IMR-90 (cell line): ENCODE results near the gene CTNNA2.

Source experiments
- CEBPB ChIP-seq: IDR thresholded peaks from 2 replicates; pipeline ENCODE4 v1.6.1; 2012; ENCODE audit warnings: low read depth, low read length, improper control_type of control experiment
- FOS ChIP-seq: fragments of 150-350 bp; IDR thresholded peaks from 2 replicates; pipeline ENCODE4 v1.6.1; 2016; ENCODE audit warnings: low read depth, low read length
- MAFK ChIP-seq: IDR thresholded peaks from 2 replicates; pipeline ENCODE4 v1.6.1; 2012; ENCODE audit warnings: low read depth, low read length, improper control_type of control experiment
- MAZ ChIP-seq: IDR thresholded peaks from 2 replicates; pipeline ENCODE4 v1.6.1; 2012; ENCODE audit warnings: low read depth, mild to moderate bottlenecking, low read length, improper control_type of control experiment, moderate library complexity, borderline replicate concordance
- MXI1 ChIP-seq: IDR thresholded peaks from 2 replicates; pipeline ENCODE4 v1.6.1; 2012; ENCODE audit warnings: low read depth, mild to moderate bottlenecking, low read length, moderate library complexity, borderline replicate concordance
- POLR2A ChIP-seq: IDR thresholded peaks from 2 replicates; pipeline ENCODE4 v1.6.1; 2012; ENCODE audit warnings: mild to moderate bottlenecking, low read depth, low read length
- RAD21 ChIP-seq: IDR thresholded peaks from 2 replicates; pipeline ENCODE4 v1.6.1; 2012; ENCODE audit warnings: low read length, improper control_type of control experiment
- RFX5 ChIP-seq: IDR thresholded peaks from 2 replicates; pipeline ENCODE4 v1.8.0; 2012; ENCODE audit warnings: low read depth, mild to moderate bottlenecking, low read length, moderate library complexity
- SMC3 ChIP-seq: fragments of 150-350 bp; IDR thresholded peaks from 2 replicates; pipeline ENCODE4 v1.6.1; 2016; ENCODE audit warnings: low read depth, mild to moderate bottlenecking, antibody characterized with exemption, low read length, moderate library complexity
- TF ChIP-seq, protein P1 (sequence below): conservative IDR thresholded peaks from 2 replicates; pipeline ENCODE4 v1.5.1; 2012; ENCODE audit warnings: mild to moderate bottlenecking, low read depth, low read length, improper control_type of control experiment
- TF ChIP-seq, protein P2 (sequence below): fragments of 150-350 bp; IDR thresholded peaks from 2 replicates; pipeline ENCODE4 v1.6.1; 2017; ENCODE audit warnings: mild to moderate bottlenecking, antibody characterized with exemption, low read length, low read depth
- TF ChIP-seq, protein P3 (sequence below): fragments of 150-350 bp; IDR thresholded peaks from 2 replicates; pipeline ENCODE4 v1.6.1; 2016; ENCODE audit warnings: low read depth, mild to moderate bottlenecking, low read length, moderate library complexity, borderline replicate concordance

DNA sequence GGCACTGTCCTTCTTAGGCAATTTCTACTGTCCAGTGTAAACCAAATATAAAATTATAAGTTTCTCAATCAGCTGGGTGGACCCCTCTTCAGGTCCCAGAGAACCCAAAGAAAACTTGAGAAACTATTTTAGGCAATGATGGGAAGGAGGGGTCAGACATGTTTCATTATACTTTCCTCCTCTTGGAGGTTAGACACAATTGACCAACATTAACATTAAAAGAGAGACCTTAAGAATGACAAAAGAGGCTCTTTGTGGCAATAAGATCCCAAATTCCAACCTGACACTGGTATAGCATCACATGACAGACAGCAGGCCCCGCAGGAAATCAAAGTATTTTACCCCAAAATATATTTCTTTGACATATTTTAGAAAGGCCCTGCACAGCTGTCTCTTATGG, 718.6 kb downstream of the CTNNA2 start:
- TF ChIP-seq MXI1 (no peak), CEBPB (no peak), POLR2A (no peak), FOS (no peak), SMC3 (no peak), RAD21 (no peak), MAZ (no peak), RFX5 (no peak), MAFK (no peak)
- TF ChIP-seq, protein P1, sequence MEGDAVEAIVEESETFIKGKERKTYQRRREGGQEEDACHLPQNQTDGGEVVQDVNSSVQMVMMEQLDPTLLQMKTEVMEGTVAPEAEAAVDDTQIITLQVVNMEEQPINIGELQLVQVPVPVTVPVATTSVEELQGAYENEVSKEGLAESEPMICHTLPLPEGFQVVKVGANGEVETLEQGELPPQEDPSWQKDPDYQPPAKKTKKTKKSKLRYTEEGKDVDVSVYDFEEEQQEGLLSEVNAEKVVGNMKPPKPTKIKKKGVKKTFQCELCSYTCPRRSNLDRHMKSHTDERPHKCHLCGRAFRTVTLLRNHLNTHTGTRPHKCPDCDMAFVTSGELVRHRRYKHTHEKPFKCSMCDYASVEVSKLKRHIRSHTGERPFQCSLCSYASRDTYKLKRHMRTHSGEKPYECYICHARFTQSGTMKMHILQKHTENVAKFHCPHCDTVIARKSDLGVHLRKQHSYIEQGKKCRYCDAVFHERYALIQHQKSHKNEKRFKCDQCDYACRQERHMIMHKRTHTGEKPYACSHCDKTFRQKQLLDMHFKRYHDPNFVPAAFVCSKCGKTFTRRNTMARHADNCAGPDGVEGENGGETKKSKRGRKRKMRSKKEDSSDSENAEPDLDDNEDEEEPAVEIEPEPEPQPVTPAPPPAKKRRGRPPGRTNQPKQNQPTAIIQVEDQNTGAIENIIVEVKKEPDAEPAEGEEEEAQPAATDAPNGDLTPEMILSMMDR = no peak
- TF ChIP-seq, protein P2, sequence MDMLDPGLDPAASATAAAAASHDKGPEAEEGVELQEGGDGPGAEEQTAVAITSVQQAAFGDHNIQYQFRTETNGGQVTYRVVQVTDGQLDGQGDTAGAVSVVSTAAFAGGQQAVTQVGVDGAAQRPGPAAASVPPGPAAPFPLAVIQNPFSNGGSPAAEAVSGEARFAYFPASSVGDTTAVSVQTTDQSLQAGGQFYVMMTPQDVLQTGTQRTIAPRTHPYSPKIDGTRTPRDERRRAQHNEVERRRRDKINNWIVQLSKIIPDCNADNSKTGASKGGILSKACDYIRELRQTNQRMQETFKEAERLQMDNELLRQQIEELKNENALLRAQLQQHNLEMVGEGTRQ = no peak
- TF ChIP-seq, protein P3, sequence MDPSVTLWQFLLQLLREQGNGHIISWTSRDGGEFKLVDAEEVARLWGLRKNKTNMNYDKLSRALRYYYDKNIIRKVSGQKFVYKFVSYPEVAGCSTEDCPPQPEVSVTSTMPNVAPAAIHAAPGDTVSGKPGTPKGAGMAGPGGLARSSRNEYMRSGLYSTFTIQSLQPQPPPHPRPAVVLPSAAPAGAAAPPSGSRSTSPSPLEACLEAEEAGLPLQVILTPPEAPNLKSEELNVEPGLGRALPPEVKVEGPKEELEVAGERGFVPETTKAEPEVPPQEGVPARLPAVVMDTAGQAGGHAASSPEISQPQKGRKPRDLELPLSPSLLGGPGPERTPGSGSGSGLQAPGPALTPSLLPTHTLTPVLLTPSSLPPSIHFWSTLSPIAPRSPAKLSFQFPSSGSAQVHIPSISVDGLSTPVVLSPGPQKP = no peak
